Measurements from ENCODE around the gene NAB1.

Gene NAB1

DNA sequence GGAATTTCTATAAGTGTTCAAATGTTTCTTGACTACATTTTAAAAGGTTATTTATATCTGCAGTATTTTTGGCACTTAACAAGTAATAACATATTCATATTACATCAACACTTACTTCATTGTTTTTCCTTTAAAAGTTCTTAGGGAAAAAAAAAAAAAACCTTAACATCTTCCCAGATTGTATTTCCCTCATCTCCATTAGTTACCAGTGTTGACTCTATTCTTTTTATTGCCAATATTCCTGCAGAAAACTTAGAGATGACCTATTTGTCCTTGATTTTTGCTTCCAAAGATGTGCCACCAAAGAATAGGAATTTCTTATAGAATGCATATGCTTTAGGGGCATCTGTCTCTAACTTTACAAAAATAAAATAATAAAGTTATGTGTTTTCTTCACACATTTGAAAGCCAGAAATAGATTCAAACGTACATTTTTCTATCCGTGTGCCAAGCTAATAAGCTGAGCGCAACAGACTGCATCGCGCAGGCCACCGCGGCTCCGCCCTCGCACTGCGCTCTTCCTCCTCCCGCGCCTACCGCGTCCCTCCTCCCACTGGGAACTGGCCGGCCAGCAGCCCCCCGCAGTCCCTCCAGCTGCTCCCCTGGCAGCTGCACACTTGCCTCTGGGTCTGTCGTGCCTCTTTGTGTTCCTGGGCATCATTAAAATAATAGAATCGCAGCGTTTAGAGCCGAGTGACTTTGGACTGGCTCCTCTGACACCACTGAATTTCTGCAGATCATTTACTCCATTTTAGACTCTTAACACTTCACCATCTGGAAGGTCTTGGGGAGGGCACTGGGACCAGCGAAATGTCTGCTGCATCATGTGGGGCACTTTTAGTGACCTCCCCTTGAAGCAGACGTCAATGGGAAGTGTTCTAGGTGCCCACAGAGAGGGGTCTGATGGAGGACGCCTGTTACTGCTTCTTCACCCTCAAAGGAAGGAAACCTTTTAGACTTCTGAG is 21.2 kb upstream of the NAB1 start:
- Mint-ChIP-seq H3K27ac (no peak overlapping the region), H3K36me3 (ENCODE audit: low read depth) (no peaks in the 10 kb centered on the region), H3K9me3 (peaks cover 4% of the 10 kb centered on the region), H3K4me3 (peak overlapping the region; percentile 82), H3K4me1 (ENCODE audit: low read depth) (peaks cover 26% of the 10 kb centered on the region), H3K27me3 (peaks cover 6% of the 10 kb centered on the region)

- no peak overlapping the region for H3K27ac Mint-ChIP-seq
- peaks cover 4% of the 10 kb centered on the region for H3K9me3 Mint-ChIP-seq
- H3K4me1 Mint-ChIP-seq (ENCODE audit: low read depth) = peaks cover 21% of the 10 kb centered on the region
- H3K27me3 Mint-ChIP-seq = peaks cover 6% of the 10 kb centered on the region
- H3K4me3 Mint-ChIP-seq = peak overlapping the region; percentile 82
- no peaks in the 10 kb centered on the region for H3K36me3 Mint-ChIP-seq (ENCODE audit: low read depth)
Measured at GRCh38 chr2:190628591-190629319, 20.1 kb upstream of the NAB1 start.

GRCh38 chr2:190634381-190634780 is 14.5 kb upstream of the NAB1 start:
- H3K36me3 Mint-ChIP-seq (ENCODE audit: low read depth) = no peaks in the 10 kb centered on the region
- no peaks in the 10 kb centered on the region for H3K9me3 Mint-ChIP-seq
- no peak overlapping the region for H3K27ac Mint-ChIP-seq
- H3K27me3 Mint-ChIP-seq = no peaks in the 10 kb centered on the region
- no peak overlapping the region for H3K4me3 Mint-ChIP-seq
- peaks cover 13% of the 10 kb centered on the region for H3K4me1 Mint-ChIP-seq (ENCODE audit: low read depth)

- H3K4me1 Mint-ChIP-seq (ENCODE audit: low read depth) = peaks cover 13% of the 10 kb centered on the region
- H3K9me3 Mint-ChIP-seq = no peaks in the 10 kb centered on the region
- no peak overlapping the region for H3K27ac Mint-ChIP-seq
- no peaks in the 10 kb centered on the region for H3K27me3 Mint-ChIP-seq
- no peak overlapping the region for H3K4me3 Mint-ChIP-seq
- H3K36me3 Mint-ChIP-seq (ENCODE audit: low read depth) = no peaks in the 10 kb centered on the region
Measured at GRCh38 chr2:190635781-190636180, 13.1 kb upstream of the NAB1 start.

GRCh38 chr2:190636361-190636760 is 12.5 kb upstream of the NAB1 start:
- H3K27ac Mint-ChIP-seq = no peak overlapping the region
- H3K4me3 Mint-ChIP-seq = no peak overlapping the region
- H3K36me3 Mint-ChIP-seq (ENCODE audit: low read depth) = no peaks in the 10 kb centered on the region
- H3K9me3 Mint-ChIP-seq = no peaks in the 10 kb centered on the region
- peaks cover 13% of the 10 kb centered on the region for H3K4me1 Mint-ChIP-seq (ENCODE audit: low read depth)
- no peaks in the 10 kb centered on the region for H3K27me3 Mint-ChIP-seq

DNA sequence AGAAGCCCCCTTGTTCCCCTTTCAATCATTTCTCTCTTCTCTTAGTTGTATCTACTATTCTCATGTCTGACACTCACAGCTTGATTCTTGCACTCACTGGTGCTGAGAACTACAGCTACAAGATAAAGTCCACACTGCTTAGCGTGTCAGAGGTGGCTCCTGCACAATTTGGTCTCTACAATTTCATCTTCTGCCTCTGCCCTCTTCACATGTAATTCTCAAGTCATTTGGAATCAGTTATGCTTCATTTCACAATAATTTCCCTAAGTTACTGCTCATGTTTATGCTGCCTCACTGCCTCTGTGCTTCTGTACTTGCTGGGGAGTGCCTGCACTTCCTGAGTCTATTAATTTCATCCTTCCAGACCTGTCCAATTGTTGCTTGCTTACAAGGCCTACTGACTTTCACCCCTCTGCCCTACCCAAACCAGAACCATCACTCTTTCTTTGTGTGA is 11.6 kb upstream of the NAB1 start:
- H3K4me1 Mint-ChIP-seq (ENCODE audit: low read depth) = peaks cover 13% of the 10 kb centered on the region
- no peak overlapping the region for H3K4me3 Mint-ChIP-seq
- no peak overlapping the region for H3K27ac Mint-ChIP-seq
- no peaks in the 10 kb centered on the region for H3K36me3 Mint-ChIP-seq (ENCODE audit: low read depth)
- H3K9me3 Mint-ChIP-seq = no peaks in the 10 kb centered on the region
- H3K27me3 Mint-ChIP-seq = no peaks in the 10 kb centered on the region

- H3K36me3 Mint-ChIP-seq (ENCODE audit: low read depth) = no peaks in the 10 kb centered on the region
- H3K4me1 Mint-ChIP-seq (ENCODE audit: low read depth) = peaks cover 14% of the 10 kb centered on the region
- H3K4me3 Mint-ChIP-seq = no peak overlapping the region
- no peak overlapping the region for H3K27ac Mint-ChIP-seq
- no peaks in the 10 kb centered on the region for H3K9me3 Mint-ChIP-seq
- H3K27me3 Mint-ChIP-seq = no peaks in the 10 kb centered on the region
Measured at GRCh38 chr2:190637903-190638618, 10.8 kb upstream of the NAB1 start.

GRCh38 chr2:190640117-190640516 is 8.8 kb upstream of the NAB1 start:
- Mint-ChIP-seq H3K4me3 (no peak overlapping the region), H3K27me3 (no peaks in the 10 kb centered on the region), H3K9me3 (no peaks in the 10 kb centered on the region), H3K4me1 (ENCODE audit: low read depth) (peaks cover 18% of the 10 kb centered on the region), H3K36me3 (ENCODE audit: low read depth) (no peaks in the 10 kb centered on the region), H3K27ac (no peak overlapping the region)

- H3K4me1 Mint-ChIP-seq (ENCODE audit: low read depth) = peaks cover 20% of the 10 kb centered on the region
- H3K4me3 Mint-ChIP-seq = no peak overlapping the region
- no peaks in the 10 kb centered on the region for H3K9me3 Mint-ChIP-seq
- H3K36me3 Mint-ChIP-seq (ENCODE audit: low read depth) = no peaks in the 10 kb centered on the region
- no peaks in the 10 kb centered on the region for H3K27me3 Mint-ChIP-seq
- H3K27ac Mint-ChIP-seq = no peak overlapping the region
Measured at GRCh38 chr2:190641469-190641868, 7.4 kb upstream of the NAB1 start.

GRCh38 chr2:190646780-190647522 is 1.9 kb upstream of the NAB1 start:
- H3K27me3 Mint-ChIP-seq = no peaks in the 10 kb centered on the region
- H3K4me3 Mint-ChIP-seq = peak overlapping the region; percentile 18
- H3K9me3 Mint-ChIP-seq = no peaks in the 10 kb centered on the region
- H3K27ac Mint-ChIP-seq = peak overlapping the region; percentile 51
- H3K36me3 Mint-ChIP-seq (ENCODE audit: low read depth) = no peaks in the 10 kb centered on the region
- peaks cover 40% of the 10 kb centered on the region for H3K4me1 Mint-ChIP-seq (ENCODE audit: low read depth)

- Mint-ChIP-seq H3K27ac (peak overlapping the region; percentile 85), H3K36me3 (ENCODE audit: low read depth) (no peaks in the 10 kb centered on the region), H3K4me3 (peak overlapping the region; percentile 81), H3K27me3 (no peaks in the 10 kb centered on the region), H3K9me3 (no peaks in the 10 kb centered on the region), H3K4me1 (ENCODE audit: low read depth) (peaks cover 35% of the 10 kb centered on the region)
Measured at GRCh38 chr2:190648289-190649034, 421 bp upstream of the NAB1 start.

DNA sequence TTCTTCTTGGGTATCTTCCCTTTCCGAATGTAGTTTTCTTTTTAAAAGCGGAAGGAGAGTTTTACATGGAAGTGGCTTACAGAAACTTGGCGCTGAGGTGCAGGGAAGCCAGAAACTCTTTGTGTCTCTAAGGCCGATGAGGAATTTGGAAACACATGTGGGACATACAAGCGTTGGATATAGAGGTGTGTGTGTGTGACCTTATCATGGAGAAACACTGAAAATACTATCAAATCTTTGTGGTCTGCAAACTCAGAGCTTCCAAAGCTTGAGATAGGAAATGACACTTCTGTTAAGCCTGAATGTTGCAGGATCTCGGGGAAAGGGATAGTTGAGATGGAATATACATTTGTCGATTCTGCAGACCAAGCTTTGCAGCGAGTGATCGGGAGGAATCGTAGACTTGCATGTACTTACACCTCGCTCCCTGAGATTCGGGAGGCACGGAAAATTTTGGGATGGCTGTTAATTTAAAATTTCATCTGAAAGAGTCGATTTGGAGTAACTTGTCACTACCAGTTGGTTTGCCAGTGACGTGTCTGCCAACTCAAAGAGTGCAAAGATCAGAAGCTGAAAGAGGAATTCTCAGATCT is 1.0 kb downstream of the NAB1 start:
- Mint-ChIP-seq H3K27ac (peak overlapping the region; percentile 93), H3K9me3 (no peaks in the 10 kb centered on the region), H3K4me3 (peak overlapping the region; percentile 90), H3K27me3 (no peaks in the 10 kb centered on the region), H3K36me3 (ENCODE audit: low read depth) (no peaks in the 10 kb centered on the region), H3K4me1 (ENCODE audit: low read depth) (peaks cover 34% of the 10 kb centered on the region)

GRCh38 chr2:190651413-190651812 is 2.5 kb downstream of the NAB1 start:
- Mint-ChIP-seq H3K36me3 (ENCODE audit: low read depth) (no peaks in the 10 kb centered on the region), H3K27me3 (no peaks in the 10 kb centered on the region), H3K27ac (no peak overlapping the region), H3K4me3 (peak overlapping the region; percentile 90), H3K4me1 (ENCODE audit: low read depth) (peaks cover 40% of the 10 kb centered on the region), H3K9me3 (no peaks in the 10 kb centered on the region)

Measured in stimulated activated naive CD8-positive, alpha-beta T cell treated with anti-CD3 and anti-CD28 coated beads, Interleukin-15, Interleukin-2, amounts not matched to agents 100 ng/mL and 50 ng/mL, for 24 hours (primary cell).